ENCODE results near the gene SPTLC3. TPM values are rescaled to one million over a fixed set of nuclear protein-coding genes. Genes with fewer than 3 reads are reported as not detected.

The SPTLC3 gene
- total and polyA plus RNA-seq, 2 of the 13 experiments (the other 11 are each of a cell fraction or from before 2014, with no cell fraction given), result 20.5 to 95.6 TPM

- TF ChIP-seq ATF6 (CRISPR knock-in tag; conservative IDR thresholded peaks at IDR 0.05), result no peak
- TF ChIP-seq GRHL1 (CRISPR knock-in tag; conservative IDR thresholded peaks at IDR 0.05), result no peak
- TF ChIP-seq TCF7 (IDR thresholded peaks at IDR 0.05; ENCODE audit: low read depth), result peak; percentile 97
- TF ChIP-seq ARID3A (IDR thresholded peaks at IDR 0.05; ENCODE audit: low read depth, low read length), result no peak
- no peak for TF ChIP-seq ZFP37 (CRISPR knock-in tag; IDR thresholded peaks at IDR 0.05; ENCODE audit: borderline replicate concordance)
- no peak for TF ChIP-seq ZFP91 (CRISPR knock-in tag; IDR thresholded peaks at IDR 0.05; ENCODE audit: borderline replicate concordance)
- no peak for TF ChIP-seq ZNF670 (CRISPR knock-in tag; IDR thresholded peaks at IDR 0.05; ENCODE audit: borderline replicate concordance)
- no peak for TF ChIP-seq ATF5 (CRISPR knock-in tag; IDR thresholded peaks at IDR 0.05; ENCODE audit: low read depth)
- TF ChIP-seq DDIT3 (CRISPR knock-in tag; IDR thresholded peaks at IDR 0.05), result no peak
- no peak for TF ChIP-seq IKZF4 (CRISPR knock-in tag; IDR thresholded peaks at IDR 0.05; ENCODE audit: borderline replicate concordance, low read depth, not compliant biosample characterization)
- no peak for TF ChIP-seq ZNF468 (CRISPR knock-in tag; IDR thresholded peaks at IDR 0.05)
- TF ChIP-seq ELF3 (CRISPR knock-in tag; IDR thresholded peaks at IDR 0.05), result peak; percentile 88
- no peak for TF ChIP-seq ZNF512B (CRISPR knock-in tag; IDR thresholded peaks at IDR 0.05; ENCODE audit: borderline replicate concordance)
- no peak for TF ChIP-seq ATF4 (CRISPR knock-in tag; IDR thresholded peaks at IDR 0.05)
- TF ChIP-seq KMT2B (CRISPR knock-in tag; IDR thresholded peaks at IDR 0.05), result no peak
Measured at GRCh38 chr20:13121840-13122515, 113.2 kb downstream of the SPTLC3 start (continued).
